Kidney (tissue), 14 donors: ENCODE data around the gene PDZRN4. TPM values are rescaled to one million over a fixed set of nuclear protein-coding genes. Genes with fewer than 3 reads are reported as not detected.
A peak's percentile ranks its signal among the peaks of the same experiment; 100 is the strongest.

Source experiments
- DNase-seq, 5 donors: peaks; one replicate each; pipeline ENCODE4 v3.0.0-alpha.2; 2013 to 2020
- FAIRE-seq: peaks from 2 replicates; lab custom pipeline; 2012; peaks lifted over from hg19 to GRCh38; lab: Jason Lieb, UNC
- H3K27ac ChIP-seq, 2 donors: one replicate each; pipeline ENCODE4 v1.7.0; 2013; ENCODE audit warnings: low read depth in 2 of 2, low read length in 2 of 2, inconsistent platforms in 1 of 2
- H3K27me3 ChIP-seq: one replicate; pipeline ENCODE4 v1.7.1; 2013; ENCODE audit warnings: low read length, inconsistent platforms; ENCODE audit not compliant: control insufficient read depth, insufficient read depth
- H3K36me3 ChIP-seq, 3 donors: one replicate each; pipeline versions ENCODE4 v1.7.0 to v1.7.1; 2013; ENCODE audit warnings: low read length in 3 of 3, control low read depth in 1 of 3, inconsistent platforms in 1 of 3; ENCODE audit not compliant: insufficient read depth in 3 of 3, control insufficient read depth in 2 of 3
- H3K4me1 ChIP-seq, 3 donors: one replicate each; pipeline versions ENCODE4 v1.7.0 to v1.7.1; 2013; ENCODE audit warnings: low read length in 3 of 3, inconsistent platforms in 1 of 3, low read depth in 1 of 3; ENCODE audit not compliant: control insufficient read depth in 2 of 3, insufficient read depth in 2 of 3
- H3K4me3 ChIP-seq, 3 donors: one replicate each; pipeline versions ENCODE4 v1.7.0 to v1.8.1; 2013; ENCODE audit warnings: low read length in 3 of 3, control low read depth in 1 of 3, inconsistent platforms in 1 of 3
- H3K9ac ChIP-seq, 3 donors: one replicate each; pipeline versions ENCODE4 v1.7.0 to v1.7.1; 2013; ENCODE audit warnings: low read length in 3 of 3, control low read depth in 1 of 3, inconsistent platforms in 1 of 3
- H3K9me3 ChIP-seq, 3 donors: one replicate each; pipeline versions ENCODE4 v1.7.0 to v1.7.1; 2013; ENCODE audit warnings: low read length in 3 of 3, control low read depth in 1 of 3, inconsistent platforms in 1 of 3; ENCODE audit not compliant: control insufficient read depth in 2 of 3, insufficient read depth in 1 of 3
- intact Hi-C: fragments of 100-400 bp; cut with DNase I; formaldehyde crosslinking; loops from one replicate; pipeline ENCODE4 v1.11.1; 2022
- polyA plus RNA-seq: library from polyadenylated mRNA; stranded (reverse); fragments of 350-450 nt; fragmentation: Illumina TruSeq; extraction: RNeasy Lipid Tissue Mini Kit (QIAGEN cat#74804); gene quantifications from one replicate; pipeline ENCODE4 v1.2.3, GENCODE V29; 2014; ENCODE audit warnings: low read depth, low replicate concordance; ENCODE audit not compliant: insufficient read depth
- total RNA-seq: library from RNA; stranded (reverse); fragmentation: NEBNext Ultra II Directional; extraction: Animal tissue kit (Norgen Biotek cat#: 25700); gene quantifications from one replicate; pipeline ENCODE4 v1.2.1, GENCODE V29; 2021
- TF ChIP-seq, protein P1 (sequence below): IDR thresholded peaks from 3 replicates; pipeline ENCODE4 v1.5.1; 2012; ENCODE audit warnings: mild to moderate bottlenecking, moderate library complexity, borderline replicate concordance; ENCODE audit not compliant: insufficient read depth; ENCODE audit errors: extremely low read depth
- donor health status: control.
- donor health status: control.
- donor health status: control.
- donor health status: control.
- donor health status: control.
- donor health status: DM: yes; HTN: yes; CAD: no.
- donor health status: Normal renal cell carcinoma (clear cell type).

The PDZRN4 gene
- total and polyA plus RNA-seq, 2 donors from 2014 or later, result 0.56 to 2.1 TPM

DNA sequence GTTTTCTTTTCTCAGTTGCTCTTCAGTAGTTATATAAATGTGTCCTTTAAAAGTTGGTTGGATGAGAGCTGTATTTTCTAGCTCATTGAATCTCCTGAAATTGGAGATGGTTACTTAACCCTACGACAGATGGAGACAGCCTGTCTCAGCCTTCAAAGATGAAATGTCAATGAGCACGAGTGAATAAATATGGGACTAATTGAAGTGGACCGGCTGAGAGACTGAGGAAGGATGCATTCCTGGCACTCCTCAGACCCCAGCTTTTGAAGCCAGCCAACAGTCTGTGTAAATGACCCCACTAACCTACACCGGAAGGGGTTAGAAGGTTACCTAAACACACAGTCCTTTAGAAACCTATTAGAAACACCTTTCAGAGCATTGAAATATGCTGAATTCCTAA lies 46.6 kb downstream of the PDZRN4 start:
- TF ChIP-seq, protein P1, sequence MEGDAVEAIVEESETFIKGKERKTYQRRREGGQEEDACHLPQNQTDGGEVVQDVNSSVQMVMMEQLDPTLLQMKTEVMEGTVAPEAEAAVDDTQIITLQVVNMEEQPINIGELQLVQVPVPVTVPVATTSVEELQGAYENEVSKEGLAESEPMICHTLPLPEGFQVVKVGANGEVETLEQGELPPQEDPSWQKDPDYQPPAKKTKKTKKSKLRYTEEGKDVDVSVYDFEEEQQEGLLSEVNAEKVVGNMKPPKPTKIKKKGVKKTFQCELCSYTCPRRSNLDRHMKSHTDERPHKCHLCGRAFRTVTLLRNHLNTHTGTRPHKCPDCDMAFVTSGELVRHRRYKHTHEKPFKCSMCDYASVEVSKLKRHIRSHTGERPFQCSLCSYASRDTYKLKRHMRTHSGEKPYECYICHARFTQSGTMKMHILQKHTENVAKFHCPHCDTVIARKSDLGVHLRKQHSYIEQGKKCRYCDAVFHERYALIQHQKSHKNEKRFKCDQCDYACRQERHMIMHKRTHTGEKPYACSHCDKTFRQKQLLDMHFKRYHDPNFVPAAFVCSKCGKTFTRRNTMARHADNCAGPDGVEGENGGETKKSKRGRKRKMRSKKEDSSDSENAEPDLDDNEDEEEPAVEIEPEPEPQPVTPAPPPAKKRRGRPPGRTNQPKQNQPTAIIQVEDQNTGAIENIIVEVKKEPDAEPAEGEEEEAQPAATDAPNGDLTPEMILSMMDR, result no peak
- no peaks in the 10 kb centered on the region for H3K4me1 ChIP-seq
- FAIRE-seq, result no peak
- no peak overlapping the region for H3K9ac ChIP-seq
- intact Hi-C loops, result no loop called here
- H3K27ac ChIP-seq, result no peak overlapping the region
- no peaks in the 10 kb centered on the region for H3K36me3 ChIP-seq
- DNase-seq, result peak in 4 of 5 donors; percentile 36 to 77 (median 64)
- no peak overlapping the region for H3K4me3 ChIP-seq
- no peaks in the 10 kb centered on the region for H3K27me3 ChIP-seq
- no peaks in the 10 kb centered on the region for H3K9me3 ChIP-seq

GRCh38 chr12:41242603-41243002 lies 54.5 kb downstream of the PDZRN4 start:
- no peak overlapping the region for H3K9ac ChIP-seq
- H3K9me3 ChIP-seq, result no peaks in the 10 kb centered on the region
- FAIRE-seq (no peak), DNase-seq (peak in 2 of 5 donors; percentile 12 to 64)
- H3K4me1 ChIP-seq, result no peaks in the 10 kb centered on the region
- no peaks in the 10 kb centered on the region for H3K36me3 ChIP-seq
- TF ChIP-seq, protein P1, result no peak
- H3K4me3 ChIP-seq, result no peak overlapping the region
- H3K27me3 ChIP-seq, result no peaks in the 10 kb centered on the region
- intact Hi-C loops, result no loop called here
- no peak overlapping the region for H3K27ac ChIP-seq

GRCh38 chr12:41248391-41248790 lies 60.3 kb downstream of the PDZRN4 start:
- intact Hi-C loops, result no loop called here
- DNase-seq (peak in 2 of 5 donors; percentile 44 to 69), FAIRE-seq (no peak)
- Histone ChIP-seq H3K27ac (no peak overlapping the region), H3K9ac (no peak overlapping the region), H3K9me3 (no peaks in the 10 kb centered on the region), H3K4me3 (no peak overlapping the region), H3K36me3 (no peaks in the 10 kb centered on the region), H3K27me3 (no peaks in the 10 kb centered on the region), H3K4me1 (no peaks in the 10 kb centered on the region)
- TF ChIP-seq, protein P1, result no peak

DNA sequence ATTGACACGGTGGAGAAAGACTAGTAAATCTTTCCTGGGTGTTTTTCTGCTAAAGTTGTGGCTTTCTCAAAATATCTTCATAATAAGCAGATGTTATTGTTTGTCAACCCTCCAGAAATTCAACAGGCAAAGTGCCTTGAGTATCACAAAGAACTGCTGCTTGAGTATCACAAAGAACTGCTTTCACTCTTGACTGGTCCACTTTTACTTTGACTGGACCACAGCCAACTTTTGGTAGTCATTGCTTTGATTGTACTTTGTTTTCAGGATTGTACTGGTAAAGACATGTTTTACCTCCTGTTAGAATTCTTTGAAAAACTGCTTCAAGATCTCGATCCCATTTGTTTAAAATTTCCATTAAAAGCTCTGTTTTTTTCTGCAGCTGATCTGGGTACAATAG lies 62.6 kb downstream of the PDZRN4 start:
- Histone ChIP-seq H3K27ac (no peak overlapping the region), H3K4me1 (no peaks in the 10 kb centered on the region), H3K27me3 (no peaks in the 10 kb centered on the region), H3K4me3 (no peak overlapping the region), H3K9ac (no peak overlapping the region), H3K36me3 (no peaks in the 10 kb centered on the region), H3K9me3 (no peaks in the 10 kb centered on the region)
- intact Hi-C loops, result no loop called here
- TF ChIP-seq, protein P1, result no peak
- FAIRE-seq (no peak), DNase-seq (peak in 1 of 5 donors; percentile 23)
